HEK293T (cell line): ENCODE data around the gene CPD.
"Not testable (repeated sequence)": the region's sequence is repeated elsewhere in the genome, so short reads cannot be mapped to it uniquely, and the experiment has no call there.

ENCODE experiments used
- CTCF ChIA-PET: fragments of 350-600 bp; formaldehyde crosslinking; extraction: SDS; loops from one replicate; lab custom pipeline; 2021; ENCODE audit warnings: antibody characterized with exemption, inconsistent platforms; lab: Yijun Ruan, JAX
- POLR2A ChIA-PET: fragments of 350-600 bp; formaldehyde crosslinking; extraction: SDS; loops from one replicate; lab custom pipeline; 2020; ENCODE audit warnings: antibody characterized with exemption, inconsistent platforms; lab: Yijun Ruan, JAX
- DNase-seq: peaks from one replicate; pipeline ENCODE4 v3.0.0; 2012; ENCODE audit warnings: mixed read lengths; ENCODE audit errors: extremely low spot score
- ARNT ChIP-seq: fragments of 450-650 bp; IDR thresholded peaks from 2 replicates; pipeline ENCODE4 v1.6.1; 2017; ENCODE audit warnings: mild to moderate bottlenecking
- BHLHE40 ChIP-seq: fragments of 450-650 bp; IDR thresholded peaks from 2 replicates; pipeline ENCODE4 v1.6.1; 2016; ENCODE audit warnings: mild to moderate bottlenecking, moderate library complexity, borderline replicate concordance
- CTBP1 ChIP-seq: fragments of 450-650 bp; IDR thresholded peaks from 2 replicates; pipeline ENCODE4 v1.6.1; 2016; ENCODE audit warnings: borderline replicate concordance
- ELF4 ChIP-seq: fragments of 450-650 bp; IDR thresholded peaks from 2 replicates; pipeline ENCODE4 v1.6.1; 2017; ENCODE audit warnings: antibody characterized with exemption
- FOXA1 ChIP-seq: fragments of 450-650 bp; IDR thresholded peaks from 2 replicates; pipeline ENCODE4 v1.6.1; 2016; ENCODE audit warnings: mild to moderate bottlenecking
- FOXK2 ChIP-seq: fragments of 450-650 bp; IDR thresholded peaks from 2 replicates; pipeline ENCODE4 v1.6.1; 2016; ENCODE audit warnings: mild to moderate bottlenecking
- FOXM1 ChIP-seq: fragments of 450-650 bp; IDR thresholded peaks from 2 replicates; pipeline ENCODE4 v1.6.1; 2017; ENCODE audit warnings: mild to moderate bottlenecking, borderline replicate concordance
- HDGF ChIP-seq: fragments of 450-650 bp; IDR thresholded peaks from 2 replicates; pipeline ENCODE4 v1.6.1; 2017; ENCODE audit warnings: antibody characterized with exemption, borderline replicate concordance
- L3MBTL2 ChIP-seq: fragments of 450-650 bp; conservative IDR thresholded peaks from 2 replicates; pipeline ENCODE4 v1.6.1; 2016; ENCODE audit warnings: mild to moderate bottlenecking
- LEF1 ChIP-seq: fragments of 450-650 bp; IDR thresholded peaks from 2 replicates; pipeline ENCODE4 v1.6.1; 2017; ENCODE audit warnings: mild to moderate bottlenecking, borderline replicate concordance
- NFRKB ChIP-seq: fragments of 450-650 bp; IDR thresholded peaks from 2 replicates; pipeline ENCODE4 v1.6.1; 2016; ENCODE audit warnings: mild to moderate bottlenecking, moderate library complexity
- SP1 ChIP-seq: fragments of 450-650 bp; IDR thresholded peaks from 2 replicates; pipeline ENCODE4 v1.6.1; 2017
- SUZ12 ChIP-seq: fragments of 450-650 bp; IDR thresholded peaks from 2 replicates; pipeline ENCODE4 v1.6.1; 2016; ENCODE audit warnings: mild to moderate bottlenecking
- TARDBP ChIP-seq: fragments of 450-650 bp; IDR thresholded peaks from 2 replicates; pipeline ENCODE4 v1.6.1; 2016
- ZNF384 ChIP-seq: fragments of 450-650 bp; IDR thresholded peaks from 2 replicates; pipeline ENCODE4 v1.6.1; 2016
- TF ChIP-seq, protein P1 (sequence below): fragments of 450-650 bp; IDR thresholded peaks from 2 replicates; pipeline ENCODE4 v1.6.1; 2016

Gene CPD

DNA sequence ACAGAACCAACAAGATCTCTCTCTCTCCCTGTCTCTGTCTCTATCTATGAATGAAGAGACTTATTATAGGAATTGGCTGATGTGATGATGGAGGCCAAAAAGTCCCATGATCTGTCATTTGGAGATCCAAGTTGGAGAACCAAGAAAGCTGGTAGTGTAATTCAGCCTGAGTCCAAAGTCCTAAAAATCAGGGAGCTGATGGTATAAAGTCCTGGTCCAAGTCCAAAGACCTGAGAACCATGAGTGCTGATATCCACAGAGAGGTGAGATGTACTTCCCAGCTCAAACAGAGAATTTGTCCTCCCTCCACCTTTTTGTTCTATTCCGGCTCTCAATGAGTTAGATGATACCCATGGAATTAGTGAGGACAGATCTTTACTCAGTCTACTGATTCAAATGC is 29.5 kb upstream of the CPD start:
- ChIA-PET POLR2A (no interaction called here), CTCF (no interaction called here)
- no peak for DNase-seq
- TF ChIP-seq L3MBTL2 (no peak), ZNF384 (no peak), FOXA1 (no peak), ELF4 (no peak), FOXM1 (no peak), ARNT (no peak), CTBP1 (no peak), FOXK2 (no peak), HDGF (no peak), LEF1 (no peak), NFRKB (no peak), TARDBP (no peak), BHLHE40 (no peak)
- TF ChIP-seq, protein P1, sequence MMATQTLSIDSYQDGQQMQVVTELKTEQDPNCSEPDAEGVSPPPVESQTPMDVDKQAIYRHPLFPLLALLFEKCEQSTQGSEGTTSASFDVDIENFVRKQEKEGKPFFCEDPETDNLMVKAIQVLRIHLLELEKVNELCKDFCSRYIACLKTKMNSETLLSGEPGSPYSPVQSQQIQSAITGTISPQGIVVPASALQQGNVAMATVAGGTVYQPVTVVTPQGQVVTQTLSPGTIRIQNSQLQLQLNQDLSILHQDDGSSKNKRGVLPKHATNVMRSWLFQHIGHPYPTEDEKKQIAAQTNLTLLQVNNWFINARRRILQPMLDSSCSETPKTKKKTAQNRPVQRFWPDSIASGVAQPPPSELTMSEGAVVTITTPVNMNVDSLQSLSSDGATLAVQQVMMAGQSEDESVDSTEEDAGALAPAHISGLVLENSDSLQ = no peak

DNA sequence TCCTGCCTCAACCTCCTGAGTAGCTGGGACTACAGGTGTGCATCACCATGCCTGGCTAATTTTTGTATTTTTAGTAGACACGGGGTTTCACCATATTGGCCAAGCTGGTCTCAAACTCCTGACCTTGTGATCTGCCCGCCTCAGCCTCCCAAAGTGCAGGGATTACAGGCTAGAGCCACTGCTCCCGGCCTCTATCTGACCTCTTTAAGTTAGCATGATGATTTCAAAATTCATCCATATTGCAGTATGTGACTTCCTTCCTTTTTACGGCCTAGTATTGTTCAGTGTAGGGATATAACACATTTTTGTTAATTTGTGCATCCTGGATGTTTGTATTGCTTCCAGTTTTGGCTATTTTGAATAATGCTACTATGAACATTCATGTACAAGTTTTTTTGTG is 27.5 kb upstream of the CPD start:
- POLR2A ChIA-PET, DNase-seq, CTCF ChIA-PET: not testable (repeated sequence)

DNA sequence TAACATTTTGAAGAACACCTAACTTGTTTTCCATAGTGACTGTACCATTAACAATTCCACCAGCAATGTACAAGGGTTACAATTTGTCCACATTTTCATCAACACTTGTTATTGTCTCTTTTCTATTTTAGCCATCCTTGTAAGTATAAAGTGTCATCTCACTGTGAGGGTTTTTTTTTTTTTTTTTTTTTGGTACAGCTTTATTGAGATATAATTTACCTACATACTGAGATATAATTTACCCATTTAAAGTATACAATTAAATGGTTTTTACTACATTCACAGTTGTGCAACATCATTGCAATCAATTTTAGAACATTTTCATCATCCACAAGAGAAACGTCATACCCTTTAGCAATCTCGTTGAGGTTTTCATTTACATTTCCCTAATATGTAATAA is 27.0 kb upstream of the CPD start:
- TF ChIP-seq ARNT (no peak), ZNF384 (peak; percentile 82)
- CTCF ChIA-PET = interaction anchor here (1.2 kb wide), 1 partner anchor 12 kb away, joined by 8 read pairs; no protein-coding TSS in a partner anchor
- POLR2A ChIA-PET = no interaction called here
- no peak for DNase-seq

DNA sequence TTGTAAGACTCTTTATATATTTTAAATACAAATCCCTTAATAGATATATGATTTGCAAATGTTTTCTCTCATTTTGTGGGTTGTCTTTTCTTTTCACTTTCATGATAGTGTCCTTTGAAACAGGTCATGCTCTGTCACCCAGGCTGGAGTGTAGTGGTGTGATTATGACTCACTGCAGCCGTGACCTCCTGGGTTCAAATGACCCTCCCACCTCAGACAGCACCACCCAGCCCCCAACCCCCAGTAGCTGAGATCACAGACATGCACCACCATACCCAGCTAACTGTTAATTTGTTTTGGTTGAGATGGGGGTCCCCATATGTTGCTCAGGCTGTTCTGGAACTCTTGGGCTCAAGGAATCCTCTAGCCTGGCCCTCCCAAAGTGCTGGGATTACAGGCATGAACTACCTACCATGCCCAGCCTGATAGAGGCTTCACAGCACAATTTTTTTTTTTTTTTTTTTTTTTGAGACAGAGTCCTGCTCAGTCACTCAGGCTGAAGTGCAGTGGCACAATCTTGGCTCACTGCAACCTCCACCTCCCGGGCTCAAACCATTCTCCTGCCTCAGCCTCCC is 26.4 kb upstream of the CPD start:
- CTCF ChIA-PET = interaction anchor here (1.2 kb wide), 1 partner anchor 12 kb away, joined by 8 read pairs; no protein-coding TSS in a partner anchor
- no peak for DNase-seq
- no peak for TF ChIP-seq L3MBTL2
- no peak for TF ChIP-seq HDGF
- TF ChIP-seq FOXK2 = no peak
- TF ChIP-seq ELF4 = no peak
- TF ChIP-seq FOXA1 = no peak
- TF ChIP-seq ARNT = no peak
- TF ChIP-seq ZNF384 = no peak
- TF ChIP-seq FOXM1 = no peak
- TF ChIP-seq SUZ12 = no peak
- POLR2A ChIA-PET = no interaction called here

DNA sequence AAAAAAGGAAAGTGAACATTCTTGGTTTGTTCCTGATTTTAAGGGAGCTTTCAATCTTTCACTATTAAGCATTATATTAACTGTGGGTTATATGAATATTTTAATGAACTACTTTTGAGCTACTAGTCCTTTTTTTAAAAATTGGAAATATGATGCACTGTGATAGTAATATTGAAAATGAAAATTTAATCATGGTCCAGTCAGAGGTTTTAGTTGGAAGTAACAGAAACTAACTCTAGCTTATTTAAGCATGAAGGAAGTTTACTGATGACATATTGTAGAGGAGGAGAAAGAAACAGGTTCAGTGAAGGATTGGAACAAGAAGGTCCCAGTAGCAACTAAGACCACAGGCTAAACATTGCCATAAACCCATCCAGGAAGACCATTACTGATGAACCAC is 24.0 kb upstream of the CPD start:
- TF ChIP-seq ARNT (no peak), FOXM1 (no peak), SUZ12 (no peak), HDGF (no peak), TARDBP (no peak), L3MBTL2 (no peak), BHLHE40 (no peak), LEF1 (no peak), FOXK2 (no peak), SP1 (no peak), ZNF384 (no peak), FOXA1 (no peak), ELF4 (no peak), CTBP1 (no peak), NFRKB (no peak)
- TF ChIP-seq, protein P1 = no peak
- DNase-seq = no peak
- CTCF ChIA-PET = no interaction called here

DNA sequence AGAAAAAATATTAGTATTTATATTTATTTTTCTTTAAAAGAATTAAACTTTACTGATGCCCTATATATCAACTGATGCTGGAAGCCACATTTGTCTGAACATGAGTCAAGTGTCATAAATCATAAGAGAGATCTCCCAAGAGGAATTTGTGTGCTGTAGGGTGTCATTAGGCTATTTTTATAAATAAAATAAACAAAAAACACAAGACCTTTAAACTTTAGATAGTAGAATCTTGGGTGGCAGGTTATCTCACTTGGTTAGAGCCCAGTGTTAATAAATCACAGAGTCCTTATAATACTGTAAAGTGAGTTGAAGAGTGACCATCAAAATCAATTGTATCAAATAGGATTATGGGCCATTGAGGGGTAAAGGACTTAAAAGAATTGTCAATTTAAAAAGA is 21.3 kb upstream of the CPD start:
- ChIA-PET CTCF (interaction anchor here (0.7 kb wide), 1 partner anchor 21 kb away, joined by 3 read pairs; no protein-coding TSS in a partner anchor), POLR2A (no interaction called here)
- TF ChIP-seq ZNF384 = no peak
- TF ChIP-seq TARDBP = no peak
- no peak for TF ChIP-seq SP1
- no peak for TF ChIP-seq CTBP1
- no peak for TF ChIP-seq ARNT
- no peak for TF ChIP-seq LEF1
- DNase-seq = no peak

More for the DNA sequence above, 24.0 kb upstream of the CPD start:
- POLR2A ChIA-PET = interaction anchor here (0.9 kb wide), 1 partner anchor 10 kb away, joined by 3 read pairs; no protein-coding TSS in a partner anchor

DNA sequence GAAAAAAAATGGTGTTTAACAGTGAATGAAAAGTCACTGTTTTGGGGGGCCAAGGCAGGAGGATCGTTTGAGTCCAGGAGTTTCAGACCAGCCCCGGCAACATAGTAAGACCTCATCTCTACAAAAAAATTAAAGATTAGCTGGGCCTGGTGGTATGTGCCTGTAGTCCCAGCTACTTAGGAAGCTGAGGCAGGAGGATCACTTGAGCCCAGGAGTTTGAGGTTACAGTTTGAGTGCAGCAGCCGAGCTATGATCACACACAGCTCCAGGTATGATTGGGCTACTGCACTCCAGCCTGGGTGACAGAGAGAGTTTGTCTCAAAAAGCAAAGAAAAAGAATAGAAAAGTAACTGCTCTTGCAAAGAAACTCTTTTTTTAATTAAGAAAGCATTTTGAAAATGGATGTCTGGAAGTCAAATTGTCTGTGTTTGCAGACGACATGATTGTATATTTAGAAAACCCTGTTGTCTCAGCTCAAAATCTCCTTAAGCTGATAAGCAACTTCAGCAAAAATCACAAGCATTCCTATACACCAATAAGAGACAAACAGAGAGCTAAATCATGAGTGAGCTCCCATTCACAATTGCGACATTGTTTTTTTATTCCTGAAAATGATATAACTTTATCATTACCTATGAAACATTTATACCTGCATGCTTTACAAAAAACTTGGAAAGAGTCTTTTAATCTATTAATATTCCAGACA is 20.5 kb upstream of the CPD start:
- no peak for DNase-seq
- POLR2A ChIA-PET = no interaction called here
- CTCF ChIA-PET = no interaction called here

More for the DNA sequence above, 20.5 kb upstream of the CPD start:
- no peak for TF ChIP-seq LEF1
- TF ChIP-seq TARDBP = no peak
- TF ChIP-seq L3MBTL2 = no peak
- TF ChIP-seq SP1 = no peak
- no peak for TF ChIP-seq FOXM1
- TF ChIP-seq SUZ12 = no peak
- no peak for TF ChIP-seq FOXA1
- no peak for TF ChIP-seq FOXK2
- no peak for TF ChIP-seq ARNT
- no peak for TF ChIP-seq CTBP1
- TF ChIP-seq, protein P1 = no peak
- no peak for TF ChIP-seq ELF4
- TF ChIP-seq NFRKB = no peak
